K562 (cell line): Measurements from ENCODE around the gene C9orf153. TPM values are rescaled to one million over a fixed set of nuclear protein-coding genes. Genes with fewer than 3 reads are reported as not detected.
A peak's percentile ranks its signal among the peaks of the same experiment; 100 is the strongest.

Source experiments
- ATF4 ChIP-seq: fragments of 450-650 bp; formaldehyde crosslinking; IDR thresholded peaks from 2 replicates; pipeline ENCODE4 v1.4.0; 2022; ENCODE audit warnings: mild to moderate bottlenecking, moderate library complexity
- JUND ChIP-seq, 2 experiments: IDR thresholded peaks; 2 replicates in 1 of 2; 3 replicates in 1 of 2; pipeline ENCODE4 v1.6.1; 2011; ENCODE audit warnings: borderline replicate concordance in 2 of 2, low read depth in 2 of 2, low read length in 2 of 2, improper control_type of control experiment in 1 of 2, missing biosample characterization in 1 of 2, missing genetic modification characterization in 1 of 2, missing genetic modification reagents in 1 of 2
- TEAD1 ChIP-seq, 2 experiments: fragments of 450-650 bp in 1 of 2; sonication (generic) in 1 of 2; formaldehyde crosslinking; IDR thresholded peaks; 2 replicates each; pipeline versions ENCODE4 v1.4.0 to v1.8.0; 2020 to 2022; ENCODE audit warnings: mild to moderate bottlenecking in 2 of 2, missing genetic modification reagents in 1 of 2
- ZBTB40 ChIP-seq, 2 experiments: fragments of 450-650 bp in 1 of 2; sonication (generic) in 1 of 2; formaldehyde crosslinking in 1 of 2; IDR thresholded peaks; 2 replicates each; pipeline versions ENCODE4 v1.7.1 to v1.9.0; 2016 to 2022; ENCODE audit warnings: inconsistent platforms in 1 of 2, mild to moderate bottlenecking in 1 of 2, missing genetic modification reagents in 1 of 2
- polyA plus RNA-seq, 8 experiments: library from polyadenylated mRNA; depleted of rRNA in 4 of 8; stranded (reverse) in 5 of 8; unstranded in 3 of 8; fragments of >200 nt; fragmentation: Nextera tagmentation in 2 of 8; fragmentation: Illumina TruSeq in 1 of 8; extraction: Ambion mirVana in 2 of 8; extraction: Trizol in 1 of 8; gene quantifications; 2 replicates each; pipeline versions ENCODE4 v1.2.1 to v1.2.3, GENCODE V29; 2011 to 2014; ENCODE audit warnings: inconsistent platforms in 1 of 8, missing spikeins in 1 of 8
- total RNA-seq, 7 experiments: library from RNA; depleted of rRNA in 6 of 7; stranded (reverse); fragments of >200 nt in 6 of 7; fragmentation: Illumina TruSeq in 2 of 7; extraction: Trizol in 2 of 7; gene quantifications; 2 replicates each; pipeline versions ENCODE4 v1.2.1 to v1.2.3, GENCODE V29; 2011 to 2021; ENCODE audit warnings: low replicate concordance in 1 of 7
- TF ChIP-seq, protein P1 (sequence below), 2 experiments: fragments of 450-650 bp in 1 of 2; sonication (generic) in 1 of 2; formaldehyde crosslinking in 1 of 2; IDR thresholded peaks in 1 of 2; conservative IDR thresholded peaks in 1 of 2; 2 replicates each; pipeline versions ENCODE4 v1.6.1 to v1.8.1; 2016 to 2023; ENCODE audit warnings: mild to moderate bottlenecking in 2 of 2, moderate library complexity in 2 of 2, inconsistent platforms in 1 of 2, missing genetic modification reagents in 1 of 2
- TF ChIP-seq, protein P2 (sequence below): fragments of 250-450 bp; sonication (Bioruptor Pico); IDR thresholded peaks from 2 replicates; pipeline ENCODE4 v1.8.0; 2021; ENCODE audit warnings: mild to moderate bottlenecking, moderate library complexity
- TF ChIP-seq, protein P3 (sequence below), 3 experiments: fragments of 200-800 bp in 1 of 3; sonication (Bioruptor generic) in 1 of 3; sonication (generic) in 1 of 3; formaldehyde crosslinking in 1 of 3; IDR thresholded peaks; 2 replicates each; pipeline versions ENCODE4 v1.6.1 to v1.8.0; 2016 to 2022; ENCODE audit warnings: mild to moderate bottlenecking in 2 of 3, missing compliant biosample characterization in 2 of 3, missing genetic modification characterization in 2 of 3, missing genetic modification reagents in 1 of 3
- TF ChIP-seq, protein P4 (sequence below): fragments of 450-650 bp; IDR thresholded peaks from 2 replicates; pipeline ENCODE4 v1.6.1; 2016; ENCODE audit warnings: missing biosample characterization, missing genetic modification characterization

Gene C9orf153
- total and polyA plus RNA-seq, 9 of the 15 experiments (the other 6 are each of a cell fraction or from before 2014, with no cell fraction given): 0.07 to 1.2 (median 0.11) TPM; not detected in 5

DNA sequence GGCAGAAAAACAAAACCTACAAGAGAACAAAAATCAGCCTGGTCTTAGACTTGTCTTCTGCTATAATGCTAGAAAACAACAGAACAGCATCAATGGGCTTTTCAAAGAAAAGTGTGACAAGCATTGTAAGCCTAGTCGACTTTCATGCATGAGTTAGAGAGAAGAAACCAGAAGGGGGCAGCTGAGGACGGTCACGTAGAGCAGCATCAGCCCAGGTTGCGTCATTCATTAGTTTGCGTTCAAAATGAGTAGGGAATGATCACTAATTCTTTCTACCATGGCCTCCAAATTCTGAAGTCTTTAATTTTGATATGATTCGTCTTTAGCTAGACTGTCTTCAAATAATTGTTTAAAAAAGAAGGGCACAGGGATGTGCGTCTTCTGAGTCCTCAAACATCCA lies 27.6 kb upstream of the C9orf153 start (continued):
- TF ChIP-seq, protein P1, sequence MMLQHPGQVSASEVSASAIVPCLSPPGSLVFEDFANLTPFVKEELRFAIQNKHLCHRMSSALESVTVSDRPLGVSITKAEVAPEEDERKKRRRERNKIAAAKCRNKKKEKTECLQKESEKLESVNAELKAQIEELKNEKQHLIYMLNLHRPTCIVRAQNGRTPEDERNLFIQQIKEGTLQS (IDR thresholded peaks at IDR 0.05): peak; percentile 95
- TF ChIP-seq, protein P1 (CRISPR knock-in tag; conservative IDR thresholded peaks at IDR 0.05): no peak
- 0 out of 2 replicates have a peak, but pooled peaks have one; percentile 33 for TF ChIP-seq ATF4 (CRISPR knock-in tag)
- TF ChIP-seq, protein P2, sequence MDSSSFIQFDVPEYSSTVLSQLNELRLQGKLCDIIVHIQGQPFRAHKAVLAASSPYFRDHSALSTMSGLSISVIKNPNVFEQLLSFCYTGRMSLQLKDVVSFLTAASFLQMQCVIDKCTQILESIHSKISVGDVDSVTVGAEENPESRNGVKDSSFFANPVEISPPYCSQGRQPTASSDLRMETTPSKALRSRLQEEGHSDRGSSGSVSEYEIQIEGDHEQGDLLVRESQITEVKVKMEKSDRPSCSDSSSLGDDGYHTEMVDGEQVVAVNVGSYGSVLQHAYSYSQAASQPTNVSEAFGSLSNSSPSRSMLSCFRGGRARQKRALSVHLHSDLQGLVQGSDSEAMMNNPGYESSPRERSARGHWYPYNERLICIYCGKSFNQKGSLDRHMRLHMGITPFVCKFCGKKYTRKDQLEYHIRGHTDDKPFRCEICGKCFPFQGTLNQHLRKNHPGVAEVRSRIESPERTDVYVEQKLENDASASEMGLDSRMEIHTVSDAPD (CRISPR knock-in tag): no peak
- peak; percentile 82 for TF ChIP-seq JUND (IDR thresholded peaks at IDR 0.05; ENCODE audit: borderline replicate concordance, low read depth, low read length)
- peak; percentile 78; the same call in 2 of the 3 replicates for TF ChIP-seq JUND (tag; IDR thresholded peaks at IDR 0.05; ENCODE audit: borderline replicate concordance, low read depth, low read length)
- TF ChIP-seq, protein P3, sequence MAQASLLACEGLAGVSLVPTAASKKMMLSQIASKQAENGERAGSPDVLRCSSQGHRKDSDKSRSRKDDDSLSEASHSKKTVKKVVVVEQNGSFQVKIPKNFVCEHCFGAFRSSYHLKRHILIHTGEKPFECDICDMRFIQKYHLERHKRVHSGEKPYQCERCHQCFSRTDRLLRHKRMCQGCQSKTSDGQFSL (CRISPR knock-in tag; IDR thresholded peaks at IDR 0.05): no peak
- TF ChIP-seq, protein P3 (tag; IDR thresholded peaks at IDR 0.05): 0 out of 4 replicates have a peak, but pooled peaks of 1 of the 2 experiments have one; percentile 33
- TF ChIP-seq, protein P4, sequence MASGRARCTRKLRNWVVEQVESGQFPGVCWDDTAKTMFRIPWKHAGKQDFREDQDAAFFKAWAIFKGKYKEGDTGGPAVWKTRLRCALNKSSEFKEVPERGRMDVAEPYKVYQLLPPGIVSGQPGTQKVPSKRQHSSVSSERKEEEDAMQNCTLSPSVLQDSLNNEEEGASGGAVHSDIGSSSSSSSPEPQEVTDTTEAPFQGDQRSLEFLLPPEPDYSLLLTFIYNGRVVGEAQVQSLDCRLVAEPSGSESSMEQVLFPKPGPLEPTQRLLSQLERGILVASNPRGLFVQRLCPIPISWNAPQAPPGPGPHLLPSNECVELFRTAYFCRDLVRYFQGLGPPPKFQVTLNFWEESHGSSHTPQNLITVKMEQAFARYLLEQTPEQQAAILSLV (tag): no peak
- no peak for TF ChIP-seq TEAD1 (CRISPR knock-in tag; IDR thresholded peaks at IDR 0.05)
- TF ChIP-seq ZBTB40 (IDR thresholded peaks at IDR 0.05): no peak
- TF ChIP-seq ZBTB40 (CRISPR knock-in tag; IDR thresholded peaks at IDR 0.05): no peak
